Muscle of arm (tissue), 14 donors: ENCODE results near the gene IFNB1. TPM values are rescaled to one million over a fixed set of nuclear protein-coding genes. Genes with fewer than 3 reads are reported as not detected.

ENCODE experiments used
- DNase-seq: peaks from one replicate; pipeline ENCODE4 v3.0.0-alpha.2; 2013
- long read RNA-seq, 11 donors: transcript quantifications; one replicate each; lab custom pipeline, GENCODE V29; 2026
- polyA plus RNA-seq, 12 donors: library from polyadenylated mRNA; unstranded; fragments of 120-200 nt; gene quantifications; one replicate each; pipeline ENCODE4 v1.2.1, GENCODE V29; 2013; ENCODE audit not compliant: insufficient read length in 12 of 12

The IFNB1 gene
- not detected for polyA plus RNA-seq
- long read RNA-seq, donor 1: 0 reads
- long read RNA-seq, donor 2: 0 reads
- long read RNA-seq, donor 3: 0 reads
- long read RNA-seq, donor 4: 0 reads
- long read RNA-seq, donor 5: 0 reads
- long read RNA-seq, donor 6: 0 reads
- long read RNA-seq, donor 7: 0 reads
- long read RNA-seq, donor 8: 0 reads
- long read RNA-seq, donor 9: 0 reads
- long read RNA-seq, donor 10: 0 reads
- long read RNA-seq, donor 11: 0 reads

DNA sequence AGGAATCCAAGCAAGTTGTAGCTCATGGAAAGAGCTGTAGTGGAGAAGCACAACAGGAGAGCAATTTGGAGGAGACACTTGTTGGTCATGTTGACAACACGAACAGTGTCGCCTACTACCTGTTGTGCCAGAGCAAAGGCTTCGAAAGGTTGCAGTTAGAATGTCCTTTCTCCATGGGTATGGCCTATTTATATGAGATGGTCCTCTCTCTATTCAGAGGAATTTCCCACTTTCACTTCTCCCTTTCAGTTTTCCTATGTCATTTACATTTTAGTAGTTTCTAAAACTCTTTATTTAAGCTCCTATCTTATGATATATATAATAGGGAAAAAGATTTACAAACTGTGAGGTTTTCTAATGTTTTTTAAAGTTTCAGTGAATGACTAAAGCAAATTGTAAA is at the start of gene IFNB1:
Gene IFNB1 (minus strand): TSS at position 162 of the 400 bp plus-strand sequence. CDS start 73 bp downstream, at position 89.
- no peak for DNase-seq

DNA sequence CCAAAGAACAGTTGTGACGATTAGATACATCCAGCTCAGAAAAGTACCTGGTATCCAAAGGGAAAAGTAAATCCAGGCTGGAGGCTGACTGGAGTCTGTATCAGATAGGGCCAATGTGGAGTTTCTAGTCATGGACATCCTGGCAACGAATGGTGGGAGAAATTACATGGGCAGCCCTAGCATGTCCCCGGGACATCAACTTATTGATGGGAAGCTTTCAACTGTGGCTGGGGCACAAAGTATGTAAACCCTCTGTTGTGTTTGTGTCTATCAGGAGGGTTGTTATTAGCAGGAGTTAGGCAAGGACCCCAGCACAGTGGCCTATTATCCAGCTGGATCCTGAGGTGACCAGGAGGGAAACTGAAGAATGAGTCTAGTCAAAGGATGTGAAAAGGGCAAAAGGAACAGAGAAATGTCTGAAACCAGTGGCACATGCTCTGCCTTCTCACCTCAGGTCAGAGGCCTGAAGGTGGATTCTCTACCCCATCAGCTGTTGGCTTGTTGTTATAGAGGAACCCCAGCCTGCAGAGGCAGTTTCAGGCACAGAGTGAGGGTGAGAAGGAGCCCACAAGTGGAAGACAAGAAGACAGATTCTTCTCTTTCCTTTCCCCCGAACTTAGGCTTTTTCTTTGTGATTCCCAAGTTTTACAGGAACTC is 44.0 kb upstream of the IFNB1 start:
- DNase-seq: no peak

DNA sequence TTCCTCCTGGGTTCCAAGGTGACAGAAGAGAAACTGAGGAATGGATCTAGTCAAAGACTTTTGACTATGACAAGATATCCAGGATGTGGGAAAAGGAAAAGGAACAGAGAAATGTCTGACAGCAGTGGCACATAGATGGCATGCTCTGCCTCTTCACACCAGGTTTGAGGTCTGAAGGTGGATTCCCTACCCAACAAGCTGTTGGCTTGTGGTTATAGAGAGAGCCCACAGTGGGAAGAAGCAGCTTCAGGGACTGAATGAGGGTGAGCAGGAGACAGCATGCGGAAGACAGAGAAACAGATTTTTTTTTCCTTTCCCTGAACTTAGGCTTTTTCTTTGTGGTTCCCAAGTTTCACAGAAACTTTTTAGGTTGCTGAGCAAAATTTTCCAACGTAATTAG is 43.3 kb upstream of the IFNB1 start:
- no peak for DNase-seq

DNA sequence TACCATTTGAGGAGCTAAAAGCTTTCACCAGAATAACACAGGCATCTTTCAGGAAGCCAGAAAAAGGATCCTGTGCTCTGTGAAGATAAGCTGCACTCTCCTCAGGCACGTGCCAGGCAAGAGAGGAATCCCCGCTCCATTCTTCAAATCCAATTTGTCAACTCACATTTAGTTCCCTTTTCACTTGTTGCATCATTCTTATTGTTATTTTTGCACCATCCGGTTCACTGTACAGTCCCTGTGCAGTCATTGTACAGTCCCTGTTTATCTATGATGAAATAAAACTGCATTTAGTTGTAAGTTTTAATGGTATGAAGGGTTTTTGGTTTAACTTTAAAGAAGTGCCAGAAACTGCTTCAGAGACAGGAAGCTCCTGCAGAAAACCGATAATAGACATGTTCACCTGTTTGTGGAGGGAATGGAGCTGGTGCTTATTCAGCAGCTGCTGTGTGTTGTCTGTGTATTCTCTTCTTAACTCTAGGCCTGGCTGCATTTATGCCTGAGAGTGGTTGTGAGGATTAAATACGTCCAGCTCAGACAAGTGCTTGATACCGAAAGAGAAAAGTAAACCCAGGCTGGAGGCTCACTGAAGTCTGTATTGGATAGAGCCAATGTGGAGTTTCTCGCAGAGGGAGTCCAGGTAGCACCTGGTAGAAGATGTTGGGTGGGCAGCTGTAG is 41.5 kb upstream of the IFNB1 start:
- no peak for DNase-seq

DNA sequence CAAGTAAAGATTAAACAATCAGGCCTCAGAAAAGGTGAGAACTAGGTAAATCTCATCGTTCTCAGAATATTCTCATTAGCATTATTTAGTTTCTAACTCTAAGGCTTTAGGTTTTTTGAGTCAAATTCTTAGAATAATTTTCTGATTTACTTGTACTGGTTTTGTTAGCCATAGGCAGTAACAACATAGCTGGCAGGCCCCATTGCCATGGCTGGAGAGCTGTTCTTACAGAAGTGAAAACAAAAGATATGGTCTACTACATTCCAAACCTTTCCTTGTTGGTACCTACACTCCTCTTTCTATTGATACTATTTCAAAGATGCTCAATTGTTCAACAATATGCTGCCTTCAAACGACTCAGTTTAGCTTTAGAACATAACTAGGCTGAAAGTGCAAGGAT is 36.6 kb upstream of the IFNB1 start:
- no peak for DNase-seq

DNA sequence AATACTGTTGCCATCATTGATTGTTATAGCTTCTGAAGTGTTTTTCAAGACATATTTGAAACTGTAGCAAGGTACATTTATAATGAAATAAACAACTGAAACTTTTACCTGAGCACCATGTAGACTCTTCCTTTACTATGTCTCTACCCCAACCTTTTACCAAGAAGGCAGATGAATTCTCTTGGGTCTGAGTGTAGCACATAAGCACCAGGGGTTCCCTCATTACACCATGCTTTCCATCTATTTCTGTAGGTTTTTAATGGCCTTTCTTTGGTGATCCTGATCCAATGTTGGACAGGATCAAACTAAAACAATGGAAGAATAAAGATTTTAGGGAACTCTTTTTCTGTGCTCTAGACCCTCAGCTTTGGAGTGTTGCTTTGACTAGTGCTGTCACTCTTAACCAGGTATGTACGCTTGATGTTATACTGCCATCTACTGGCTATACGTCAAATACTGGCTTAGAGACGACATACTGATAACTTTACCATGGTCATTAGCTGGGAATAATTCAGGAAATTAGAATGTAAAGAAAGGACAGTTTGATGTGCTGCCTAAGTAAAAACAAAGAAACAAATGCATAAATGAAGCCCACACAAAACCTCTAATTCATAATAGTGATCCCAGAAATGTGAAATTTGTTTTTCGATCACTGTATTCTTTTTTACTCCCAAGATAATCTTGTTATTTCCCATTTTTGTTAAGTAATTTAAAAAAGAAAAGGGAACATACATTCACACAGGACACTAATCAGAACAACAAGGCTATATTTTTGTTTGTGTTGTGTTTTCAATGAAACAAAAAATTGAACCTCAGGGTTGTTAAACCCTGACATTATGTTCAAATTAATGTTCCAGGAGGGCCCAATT is 33.2 kb upstream of the IFNB1 start:
- peak; percentile 72 for DNase-seq

DNA sequence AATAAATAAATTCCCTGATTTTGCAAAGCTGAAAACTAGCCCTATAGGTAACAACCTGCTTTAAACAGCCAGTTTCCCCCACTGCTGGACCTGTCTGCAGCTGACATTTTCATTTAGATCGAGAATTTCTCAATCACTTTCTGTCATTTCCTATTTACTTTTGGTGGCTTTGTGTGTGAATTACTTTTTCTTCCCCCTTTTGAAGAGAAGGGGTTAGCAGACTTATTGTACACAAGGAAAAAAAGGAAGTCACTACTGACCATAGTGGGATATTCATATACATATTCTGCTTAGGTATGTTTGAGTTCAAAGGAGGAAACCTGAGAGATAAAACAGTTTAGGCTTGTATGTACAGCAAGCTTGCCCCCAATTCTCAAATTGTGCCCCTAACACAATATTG is 27.0 kb upstream of the IFNB1 start:
- no peak for DNase-seq

DNA sequence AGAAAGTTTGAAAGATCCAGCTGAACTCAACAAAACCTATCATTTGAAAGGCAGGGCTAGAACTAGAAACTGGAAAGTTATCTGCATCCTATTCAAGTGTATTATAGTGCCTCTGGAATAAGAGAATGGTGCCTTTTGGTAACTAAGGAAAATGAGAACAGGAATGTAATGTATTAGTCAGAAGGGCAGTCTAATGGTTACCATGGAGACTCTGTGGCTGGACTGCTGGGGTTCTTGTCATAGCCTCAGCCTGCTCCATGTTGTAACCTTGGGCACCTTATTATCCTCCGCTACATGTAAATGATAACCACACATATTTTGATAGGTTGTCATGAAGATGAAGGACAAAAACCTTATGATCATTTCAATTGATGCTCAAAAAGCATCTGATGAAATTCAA is 24.6 kb upstream of the IFNB1 start:
- no peak for DNase-seq

DNA sequence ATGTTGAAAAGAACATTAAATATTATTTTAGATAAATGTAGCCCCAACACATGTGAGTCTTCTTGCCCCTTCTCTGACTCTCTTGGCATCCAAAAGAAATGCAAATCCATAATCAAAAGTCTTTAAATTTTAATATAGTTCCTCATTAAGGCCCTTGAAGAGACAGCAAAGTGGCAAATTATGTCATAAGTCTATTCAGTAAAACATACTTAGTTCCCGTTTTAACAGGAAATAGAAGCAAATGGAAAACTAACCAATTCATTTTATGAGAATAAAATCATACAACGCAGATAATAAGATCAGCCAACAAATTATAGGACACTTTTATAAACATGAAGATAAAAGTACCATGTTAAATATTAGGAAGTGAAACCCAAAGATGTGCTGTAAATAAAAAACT is 20.1 kb upstream of the IFNB1 start:
- DNase-seq: no peak

DNA sequence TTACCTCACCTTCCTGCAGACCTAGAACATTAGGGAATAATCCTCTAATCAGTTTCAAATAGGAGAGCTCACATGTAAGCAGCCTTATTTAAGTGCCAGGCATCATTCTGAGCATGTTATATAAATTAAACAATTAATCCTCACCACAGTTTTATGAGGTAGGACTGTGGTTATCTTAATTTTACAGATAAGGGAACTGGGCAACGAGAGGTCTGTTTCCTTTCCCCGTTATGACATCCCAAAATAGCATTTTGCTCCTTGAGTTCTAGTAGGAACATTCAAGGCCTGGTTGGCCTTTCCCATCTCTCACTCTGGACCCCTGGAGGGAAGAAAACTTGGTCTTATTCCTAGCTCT is 19.1 kb upstream of the IFNB1 start:
- DNase-seq: no peak

DNA sequence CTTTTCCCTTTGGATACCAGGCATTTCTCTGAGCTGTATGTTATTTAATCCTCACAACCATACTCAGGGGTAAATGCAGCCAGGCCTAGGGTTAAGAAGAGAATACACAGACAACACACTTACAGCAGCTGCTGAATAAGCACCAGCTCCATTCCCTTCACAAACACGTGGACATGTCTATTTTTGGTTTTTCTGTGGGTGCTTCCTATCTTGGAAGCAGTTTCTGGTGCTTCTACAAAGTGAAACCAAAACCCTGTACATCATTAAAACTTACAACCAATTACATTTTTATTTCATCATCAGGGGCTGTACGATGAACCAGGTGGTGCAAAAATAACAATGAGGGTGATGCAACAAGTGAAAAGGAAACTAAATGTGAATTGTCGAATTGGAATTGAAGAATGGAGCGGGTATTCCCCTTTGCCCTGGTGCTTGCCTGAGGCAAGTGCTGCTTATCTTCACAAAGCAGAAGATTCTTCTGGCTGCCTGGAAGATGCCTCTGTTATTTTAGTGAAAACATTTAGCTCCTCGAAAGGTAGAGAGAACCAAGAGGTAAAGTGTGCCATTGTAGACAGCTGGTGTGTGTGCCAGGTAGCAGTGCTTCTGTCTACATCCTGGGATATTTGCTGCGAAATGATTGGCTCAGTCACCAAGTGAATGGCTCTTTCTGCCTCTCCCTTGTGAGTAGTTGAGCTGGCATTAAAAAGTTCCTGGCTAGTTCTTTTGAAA is 18.6 kb upstream of the IFNB1 start:
- no peak for DNase-seq

DNA sequence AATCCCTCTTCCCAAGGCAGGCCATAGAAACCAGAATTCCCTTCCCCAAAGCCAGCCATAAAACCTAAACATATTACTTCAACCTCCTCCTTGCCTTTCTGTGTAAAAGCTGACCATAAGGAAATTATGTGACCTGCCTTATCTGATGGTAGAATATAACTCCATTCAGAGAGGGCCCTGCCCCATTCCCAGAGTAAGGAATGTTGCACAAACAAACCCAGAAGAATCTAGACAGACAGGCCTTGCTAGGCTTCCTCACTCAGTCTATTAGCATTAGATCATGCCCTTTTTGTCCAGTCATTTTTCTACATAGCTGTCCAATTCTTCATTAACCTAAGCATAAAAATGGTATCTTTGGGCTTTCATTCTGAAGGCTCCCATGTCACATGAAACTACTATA is 17.8 kb upstream of the IFNB1 start:
- DNase-seq: no peak

DNA sequence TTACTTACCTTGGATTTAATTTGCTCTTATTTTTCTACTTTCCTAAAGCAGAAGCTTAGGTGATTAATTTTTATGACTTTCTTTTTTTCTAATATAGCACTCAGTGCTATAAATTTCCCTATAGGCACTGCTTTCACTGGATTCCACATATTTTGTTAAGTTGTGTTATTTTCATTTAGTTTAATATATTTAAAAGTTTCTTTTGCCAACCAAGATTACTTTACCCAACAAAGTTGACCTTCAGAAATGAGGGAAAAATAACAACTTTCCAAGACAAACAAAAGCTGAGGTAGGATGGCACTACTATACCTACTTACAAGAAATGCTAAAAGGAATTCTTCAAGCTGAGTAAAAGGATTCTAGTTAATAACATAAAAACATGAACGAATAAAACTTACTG is 8.8 kb upstream of the IFNB1 start:
- DNase-seq: no peak

DNA sequence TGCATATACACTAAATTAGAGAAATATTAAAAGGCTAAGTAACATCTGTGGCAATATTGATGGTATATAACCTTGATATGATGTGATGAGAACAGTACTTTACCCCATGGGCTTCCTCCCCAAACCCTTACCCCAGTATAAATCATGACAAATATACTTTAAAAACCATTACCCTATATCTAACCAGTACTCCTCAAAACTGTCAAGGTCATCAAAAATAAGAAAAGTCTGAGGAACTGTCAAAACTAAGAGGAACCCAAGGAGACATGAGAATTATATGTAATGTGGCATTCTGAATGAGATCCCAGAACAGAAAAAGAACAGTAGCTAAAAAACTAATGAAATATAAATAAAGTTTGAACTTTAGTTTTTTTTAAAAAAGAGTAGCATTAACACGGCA is 7.3 kb upstream of the IFNB1 start:
- no peak for DNase-seq

DNA sequence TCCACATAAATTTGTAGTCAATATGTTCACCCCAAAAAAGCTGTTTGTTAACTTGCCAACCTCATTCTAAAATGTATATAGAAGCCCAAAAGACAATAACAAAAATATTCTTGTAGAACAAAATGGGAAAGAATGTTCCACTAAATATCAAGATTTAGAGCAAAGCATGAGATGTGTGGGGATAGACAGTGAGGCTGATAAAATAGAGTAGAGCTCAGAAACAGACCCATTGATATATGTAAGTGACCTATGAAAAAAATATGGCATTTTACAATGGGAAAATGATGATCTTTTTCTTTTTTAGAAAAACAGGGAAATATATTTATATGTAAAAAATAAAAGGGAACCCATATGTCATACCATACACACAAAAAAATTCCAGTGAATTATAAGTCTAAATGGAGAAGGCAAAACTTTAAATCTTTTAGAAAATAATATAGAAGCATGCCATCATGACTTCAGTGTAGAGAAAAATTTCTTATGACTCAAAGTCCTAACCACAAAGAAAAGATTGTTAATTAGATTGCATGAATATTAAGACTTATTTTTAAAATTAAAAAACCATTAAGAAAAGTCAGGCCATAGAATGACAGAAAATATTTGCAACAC is 6.6 kb upstream of the IFNB1 start:
- no peak for DNase-seq

DNA sequence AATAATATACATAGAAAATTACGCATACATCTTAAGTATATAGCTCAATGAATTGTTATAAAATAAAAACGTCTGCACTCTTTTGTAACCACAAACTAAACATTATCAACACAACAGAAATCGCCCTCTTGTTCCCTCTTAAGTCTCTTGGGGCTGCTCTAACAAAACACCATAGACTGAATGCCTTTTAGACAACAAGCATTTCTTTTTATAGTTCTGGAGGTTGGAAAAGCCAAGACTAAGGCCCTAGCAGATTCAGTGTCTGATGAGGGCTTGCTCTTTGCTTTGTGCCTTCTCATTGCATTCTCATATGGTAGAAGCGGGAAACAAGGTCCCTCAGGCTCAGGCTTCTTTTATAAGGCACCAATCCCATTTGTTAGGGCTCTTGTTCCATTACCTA is 4.9 kb upstream of the IFNB1 start:
- no peak for DNase-seq

DNA sequence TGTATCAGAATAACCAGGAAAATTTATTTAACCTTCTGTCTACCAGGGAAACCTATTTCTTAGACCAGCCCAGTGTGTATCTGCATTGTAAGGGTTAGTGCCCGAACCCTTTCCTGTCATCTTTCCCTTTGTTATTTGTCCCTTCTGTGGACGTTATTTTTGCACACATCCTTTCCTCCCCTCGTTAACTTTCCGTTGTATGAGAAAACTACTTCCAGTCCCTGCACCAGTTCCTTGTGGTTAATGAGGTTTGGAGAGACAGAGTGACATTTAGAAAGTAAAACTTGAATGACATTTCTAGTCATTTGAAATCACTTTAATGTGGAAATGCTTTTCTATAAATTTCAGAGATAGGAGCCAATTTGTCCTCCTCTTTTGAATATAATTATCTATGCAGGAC is 4.3 kb upstream of the IFNB1 start:
- no peak for DNase-seq

DNA sequence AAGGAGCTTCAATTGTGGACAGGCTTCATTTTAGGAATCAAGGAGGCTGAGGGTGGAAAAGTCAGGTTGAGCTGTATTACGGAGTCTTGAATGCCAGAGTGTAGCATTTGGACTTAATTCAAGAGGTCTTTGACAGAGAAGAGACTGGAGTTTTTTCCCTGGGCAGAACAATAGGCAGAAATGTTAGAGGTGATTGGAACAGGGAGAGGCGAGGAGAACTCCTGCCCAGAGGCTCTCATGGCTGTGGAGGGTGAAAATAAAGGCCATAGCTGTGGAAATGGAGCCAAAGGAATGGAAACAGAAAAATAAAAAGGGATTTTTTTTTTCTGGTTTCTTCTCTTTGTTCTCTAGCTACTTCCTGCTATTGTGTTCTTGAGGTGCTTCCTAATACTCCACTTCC is 3.7 kb upstream of the IFNB1 start:
- DNase-seq: no peak

DNA sequence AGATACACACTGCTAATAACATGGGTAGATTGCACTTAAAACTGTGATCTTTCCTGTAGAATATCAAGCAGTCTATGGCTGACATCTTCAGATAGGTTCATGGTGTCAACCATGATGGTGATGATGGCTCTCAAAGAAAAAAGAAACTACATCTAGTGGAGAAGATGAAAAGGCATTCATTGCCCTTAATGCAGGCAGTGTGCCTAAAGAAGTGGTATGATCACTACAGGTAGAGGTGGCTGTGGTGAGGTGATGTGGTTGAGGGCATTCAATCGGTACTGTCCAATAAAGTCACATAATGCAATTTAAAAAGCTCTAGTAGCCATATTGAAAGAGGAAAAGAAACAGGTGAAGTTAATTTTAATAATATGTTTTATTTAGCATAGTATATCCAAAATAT is 3.1 kb upstream of the IFNB1 start:
- DNase-seq: no peak

DNA sequence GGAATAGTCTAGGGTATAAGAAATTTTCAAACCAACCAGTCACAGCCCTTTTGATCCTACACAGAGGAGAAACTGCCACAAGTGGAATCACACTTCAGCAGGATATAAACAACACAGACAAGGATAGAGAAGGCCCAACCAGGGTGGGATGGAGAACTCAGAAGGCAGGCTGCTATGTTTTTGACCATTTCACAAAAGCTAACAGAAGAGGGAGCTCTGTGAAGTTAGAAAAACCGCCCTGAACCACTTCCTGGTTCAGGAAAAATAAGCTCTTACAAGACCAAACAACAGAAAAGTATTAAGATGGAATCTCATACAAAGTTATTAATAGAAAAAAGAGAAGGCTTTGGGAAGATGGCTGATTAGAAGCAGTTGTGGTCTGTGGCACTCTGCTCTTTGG is 960 bp upstream of the IFNB1 start:
- no peak for DNase-seq

DNA sequence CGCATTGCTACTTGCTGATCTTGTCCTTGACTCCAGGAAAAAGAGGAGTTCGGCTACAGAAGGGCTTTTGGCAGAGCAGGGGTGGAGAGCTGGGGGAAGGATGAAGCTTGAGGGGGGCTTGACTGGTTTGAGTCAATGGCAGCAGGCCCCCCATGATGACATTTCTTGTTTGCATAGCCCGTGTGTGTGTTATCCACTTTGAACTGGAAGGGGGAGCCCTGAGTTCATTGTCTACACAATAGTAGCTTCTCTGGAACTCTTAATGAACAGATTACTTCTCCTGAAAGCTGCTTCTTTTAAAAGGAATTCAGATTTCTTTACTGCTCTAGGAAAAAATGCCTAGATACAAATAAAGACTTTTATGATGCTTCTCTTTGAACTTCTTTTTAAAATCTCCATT is 2.3 kb downstream of the IFNB1 start:
- DNase-seq: no peak
